Skeletal muscle tissue (tissue), 5 donors: ENCODE data around the gene SYNJ2. TPM values are rescaled to one million over a fixed set of nuclear protein-coding genes. Genes with fewer than 3 reads are reported as not detected.

Experiments
- H3K27ac ChIP-seq: one replicate; pipeline ENCODE4 v1.7.0; 2013; ENCODE audit warnings: mild to moderate bottlenecking, low read depth, low read length, inconsistent platforms
- H3K27me3 ChIP-seq, 3 donors: one replicate each; pipeline ENCODE4 v1.7.0; 2013; ENCODE audit warnings: low read length in 3 of 3; ENCODE audit not compliant: control insufficient read depth in 3 of 3, insufficient read depth in 3 of 3
- H3K36me3 ChIP-seq, 3 donors: one replicate each; pipeline ENCODE4 v1.7.0; 2013; ENCODE audit warnings: low read length in 3 of 3; ENCODE audit not compliant: control insufficient read depth in 3 of 3, insufficient read depth in 3 of 3
- H3K4me1 ChIP-seq, 3 donors: one replicate each; pipeline ENCODE4 v1.7.0; 2013; ENCODE audit warnings: low read length in 3 of 3, mild to moderate bottlenecking in 3 of 3; ENCODE audit not compliant: control insufficient read depth in 3 of 3, insufficient read depth in 3 of 3
- H3K4me3 ChIP-seq, 3 donors: one replicate each; pipeline ENCODE4 v1.7.0; 2013; ENCODE audit warnings: low read length in 3 of 3
- H3K9ac ChIP-seq, 3 donors: one replicate each; pipeline ENCODE4 v1.7.0; 2013; ENCODE audit warnings: low read length in 3 of 3, mild to moderate bottlenecking in 3 of 3, moderate library complexity in 2 of 3, low read depth in 1 of 3
- H3K9me3 ChIP-seq, 3 donors: one replicate each; pipeline ENCODE4 v1.7.0; 2013; ENCODE audit warnings: low read length in 3 of 3; ENCODE audit not compliant: control insufficient read depth in 3 of 3
- small RNA-seq: library from RNA; depleted of rRNA; stranded (forward); fragments of <200 nt; gene quantifications from one replicate; pipeline ENCODE3, GENCODE V24; 2014
- total RNA-seq: library from RNA; depleted of rRNA; stranded (reverse); fragments of >200 nt; gene quantifications from one replicate; pipeline ENCODE4 v1.2.3, GENCODE V29; 2014
- donor health status: Osteomylitis.

Gene SYNJ2
- total RNA-seq, 1 donor from 2014 or later: 8.4 TPM

DNA sequence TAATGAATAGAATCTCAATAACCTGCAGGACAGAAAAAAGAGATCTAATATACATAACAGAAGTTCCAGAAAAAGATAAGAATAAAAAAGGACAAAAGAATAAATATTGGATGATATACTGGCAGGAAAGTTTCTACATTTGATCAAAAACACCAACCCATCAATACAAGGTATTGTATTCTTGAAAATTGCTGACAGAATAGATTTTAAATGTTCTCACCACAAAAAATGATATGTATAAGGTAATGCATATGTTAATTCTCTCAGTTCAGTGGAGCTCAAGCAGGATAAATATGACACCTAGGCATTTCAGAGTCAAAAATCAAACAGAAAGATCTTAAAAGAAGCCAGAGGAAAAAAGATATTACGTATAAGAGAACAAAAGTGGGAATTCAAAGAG is 142.6 kb downstream of the SYNJ2 start:
- Histone ChIP-seq H3K27me3 (no peaks in the 10 kb centered on the region), H3K36me3 (peaks cover 0 to 13% (median 2%) of the 10 kb centered on the region in 3 donors), H3K27ac (no peak overlapping the region), H3K9me3 (no peaks in the 10 kb centered on the region), H3K9ac (no peak overlapping the region), H3K4me1 (no peaks in the 10 kb centered on the region), H3K4me3 (no peak overlapping the region)

GRCh38 chr6:158125271-158125670 is 143.6 kb downstream of the SYNJ2 start:
- Histone ChIP-seq H3K4me1 (no peaks in the 10 kb centered on the region), H3K36me3 (peaks cover 0 to 11% (median 2%) of the 10 kb centered on the region in 3 donors), H3K27ac (no peak overlapping the region), H3K9ac (no peak overlapping the region), H3K4me3 (no peak overlapping the region), H3K9me3 (no peaks in the 10 kb centered on the region), H3K27me3 (no peaks in the 10 kb centered on the region)

DNA sequence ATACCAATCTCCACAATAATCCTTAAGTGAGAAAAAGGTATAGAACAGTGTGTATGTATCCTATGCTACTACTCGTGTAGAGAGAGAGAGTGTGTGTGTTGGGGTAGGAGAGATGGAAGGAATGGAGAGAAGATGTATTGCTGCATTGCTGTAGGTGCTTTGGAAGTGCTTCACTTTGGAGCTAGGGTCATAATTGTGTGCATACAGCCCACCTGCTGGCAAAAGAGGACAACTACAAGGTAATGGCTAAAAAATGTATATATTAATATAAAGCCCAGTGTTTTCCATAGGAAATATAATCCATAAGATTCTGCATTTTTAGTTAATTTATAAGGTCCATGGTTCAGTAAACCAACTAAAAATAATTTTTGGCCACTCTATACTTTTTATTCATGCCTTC is 150.3 kb downstream of the SYNJ2 start:
- H3K27me3 ChIP-seq: no peaks in the 10 kb centered on the region
- no peak overlapping the region for H3K9ac ChIP-seq
- peaks cover 0 to 2% (median 0%) of the 10 kb centered on the region in 3 donors for H3K36me3 ChIP-seq
- no peaks in the 10 kb centered on the region for H3K4me1 ChIP-seq
- H3K4me3 ChIP-seq: no peak overlapping the region
- H3K9me3 ChIP-seq: no peaks in the 10 kb centered on the region
- no peak overlapping the region for H3K27ac ChIP-seq

DNA sequence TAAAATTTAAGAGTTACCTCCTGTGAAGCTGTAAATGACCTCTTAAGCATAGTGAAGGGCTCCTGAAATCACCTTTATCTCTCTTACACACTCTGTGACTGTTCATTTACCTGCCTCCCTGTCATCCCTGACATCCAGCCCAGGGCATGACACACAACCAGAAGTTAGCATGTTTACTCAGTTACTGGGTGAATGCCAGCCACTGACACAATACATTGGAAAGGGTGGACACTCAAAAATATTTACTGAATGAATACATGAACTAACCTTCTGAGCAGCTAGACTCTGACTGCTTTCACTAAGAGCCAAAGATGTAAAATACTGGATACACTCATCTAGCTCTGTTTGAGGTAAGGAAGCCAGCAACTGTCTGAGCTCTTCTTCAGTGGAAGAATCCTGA is 161.1 kb downstream of the SYNJ2 start:
- Histone ChIP-seq H3K9ac (no peak overlapping the region), H3K36me3 (peaks cover 10 to 14% (median 12%) of the 10 kb centered on the region in 3 donors), H3K27me3 (no peaks in the 10 kb centered on the region), H3K27ac (no peak overlapping the region), H3K4me3 (no peak overlapping the region), H3K4me1 (no peaks in the 10 kb centered on the region), H3K9me3 (no peaks in the 10 kb centered on the region)

DNA sequence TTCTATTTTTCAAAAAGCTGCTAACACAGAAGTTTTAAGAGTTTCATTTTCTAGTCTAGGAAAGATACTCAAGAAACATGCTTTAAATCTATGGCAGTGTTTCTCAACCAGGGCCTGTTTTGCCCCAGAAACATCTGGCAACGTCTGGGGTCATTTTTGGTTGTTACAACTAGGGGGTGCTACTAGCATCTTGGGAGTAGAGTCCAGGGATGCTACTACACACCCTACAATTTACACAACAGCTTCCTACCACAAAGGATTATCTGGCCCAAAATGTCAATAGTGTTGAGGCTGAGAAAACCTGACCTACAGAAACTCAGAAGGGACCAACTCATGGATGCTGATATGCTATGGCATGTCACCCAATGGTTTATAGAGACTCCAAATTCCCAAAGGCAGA is 162.0 kb downstream of the SYNJ2 start:
- no peak overlapping the region for H3K27ac ChIP-seq

More for the DNA sequence above, 162.0 kb downstream of the SYNJ2 start:
- Histone ChIP-seq H3K4me3 (no peak overlapping the region), H3K9me3 (no peaks in the 10 kb centered on the region), H3K36me3 (peaks cover 10 to 14% (median 12%) of the 10 kb centered on the region in 3 donors), H3K4me1 (no peaks in the 10 kb centered on the region), H3K27me3 (no peaks in the 10 kb centered on the region), H3K9ac (no peak overlapping the region)

Small RNAs within 50 kb of the gene (small RNA-seq; reads per million reads assigned to genes)
- not detected for gene RNU6-786P

Other genes with a start within 250 kb of the SYNJ2 start
- gene SNX9, start 158.6 kb upstream of the SYNJ2 start, total RNA-seq: 19.3 TPM
- 6.8 TPM for gene SERAC1, start 186.4 kb downstream of the SYNJ2 start, total RNA-seq
- 5.7 TPM for gene GTF2H5, start 186.5 kb downstream of the SYNJ2 start, total RNA-seq